C4-2B (cell line): Measurements from ENCODE around the gene RIMBP2.

Experiments
- CTCF ChIP-seq: fragments of 450-650 bp; conservative IDR thresholded peaks from 2 replicates; pipeline ENCODE4 v1.5.1; 2017; ENCODE audit warnings: mild to moderate bottlenecking
- ZFX ChIP-seq: fragments of 450-650 bp; IDR thresholded peaks from 2 replicates; pipeline ENCODE4 v1.6.1; 2017

- no peak for TF ChIP-seq CTCF
- TF ChIP-seq ZFX, result no peak
Observed at GRCh38 chr12:130611026-130611905, 104.8 kb downstream of the RIMBP2 start.
